Activated CD8-positive, alpha-beta memory T cell treated with anti-CD3 and anti-CD28 coated beads for 1 hour (primary cell): ENCODE results near the gene PPP2R5C.
A peak's percentile ranks its signal among the peaks of the same experiment; 100 is the strongest.

Experiments
- DNase-seq, 2 donors: peaks; one replicate each; pipeline ENCODE4 v3.0.0-alpha.2; 2020; ENCODE audit warnings: low read depth in 1 of 2; ENCODE audit errors: extremely low read depth in 1 of 2

Gene PPP2R5C

GRCh38 chr14:101859958-101860357 lies 98.4 kb downstream of the PPP2R5C start:
- DNase-seq = no peak

GRCh38 chr14:101861464-101861863 lies 100.0 kb downstream of the PPP2R5C start:
- no peak for DNase-seq

- DNase-seq = no peak
These were observed 100.7 kb downstream of the PPP2R5C start for GRCh38 chr14:101862177-101862576.

- no peak for DNase-seq
These were observed 101.2 kb downstream of the PPP2R5C start for GRCh38 chr14:101862711-101863110.

DNA sequence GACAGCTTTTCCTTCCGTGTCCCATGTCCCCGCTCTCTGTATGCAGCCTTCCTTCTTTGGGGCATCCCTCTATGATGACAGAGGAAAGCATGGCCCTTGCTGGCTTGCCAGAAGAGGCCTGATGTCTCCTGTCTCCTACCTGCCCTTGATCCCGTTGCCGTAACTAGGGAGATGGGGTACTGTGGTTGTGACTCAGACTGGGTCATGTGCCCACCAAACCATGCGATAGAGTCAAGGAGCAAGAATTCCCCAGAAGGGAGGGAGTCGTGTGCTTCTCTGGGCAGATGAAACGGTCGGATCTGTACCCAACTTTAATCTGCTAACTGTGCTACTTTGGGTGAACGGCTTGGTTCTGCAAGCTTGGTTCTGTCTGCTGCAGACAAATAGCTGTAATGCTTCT lies 103.8 kb downstream of the PPP2R5C start:
- no peak for DNase-seq

GRCh38 chr14:101867854-101868253 lies 106.3 kb downstream of the PPP2R5C start:
- DNase-seq = no peak

- no peak for DNase-seq
These were observed 107.7 kb downstream of the PPP2R5C start for GRCh38 chr14:101869217-101869616.

DNA sequence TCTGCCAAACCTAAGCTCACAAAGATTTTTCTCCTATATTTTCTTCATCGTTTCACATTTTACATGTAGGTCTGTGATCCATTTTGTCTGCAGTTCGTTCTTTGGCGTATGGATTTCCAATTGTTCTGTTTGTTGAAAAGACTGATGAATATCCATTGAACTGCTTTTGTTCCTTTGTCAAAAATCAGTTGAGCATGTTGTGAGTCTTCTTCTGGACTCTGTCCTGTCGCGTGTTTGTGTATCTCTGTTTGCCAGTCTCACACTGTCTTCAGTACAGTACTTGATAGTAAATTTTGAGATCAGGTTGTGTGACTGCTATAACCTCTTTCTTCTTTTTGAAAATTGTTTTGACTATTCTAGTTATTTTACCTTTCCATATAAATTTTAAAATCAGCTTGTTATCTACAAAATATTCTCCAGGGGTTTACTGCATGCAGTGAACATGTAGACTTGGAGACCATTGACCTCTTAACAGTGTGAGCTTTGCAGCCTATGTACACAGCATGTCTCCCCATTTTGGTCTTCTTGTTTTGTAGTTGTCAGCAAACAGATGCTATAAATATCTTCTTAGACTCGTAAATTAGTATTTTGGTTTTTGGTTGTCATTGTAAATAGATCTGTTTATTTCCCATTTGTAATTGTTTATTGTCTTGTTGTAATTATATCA lies 108.9 kb downstream of the PPP2R5C start:
- DNase-seq = no peak

DNA sequence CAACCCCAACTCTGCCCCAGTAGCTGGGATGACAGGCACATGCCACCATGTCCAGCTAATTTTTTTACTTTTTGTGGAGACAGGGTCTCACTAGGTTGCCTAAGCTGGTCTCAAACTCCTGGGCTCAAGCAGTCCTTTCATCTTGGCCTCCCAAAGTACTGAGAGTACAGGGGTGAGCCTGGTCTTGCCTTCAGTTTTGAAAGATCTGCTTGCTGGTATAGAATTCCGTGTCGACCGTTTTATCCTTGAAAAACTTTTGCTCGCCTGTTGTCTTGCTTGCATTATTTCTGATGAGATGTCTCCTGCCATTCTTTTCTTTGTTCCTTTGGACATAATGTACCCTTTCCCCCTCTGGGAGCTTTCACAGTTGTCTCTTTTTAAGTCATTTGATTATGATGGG lies 110.8 kb downstream of the PPP2R5C start:
- DNase-seq = no peak

DNA sequence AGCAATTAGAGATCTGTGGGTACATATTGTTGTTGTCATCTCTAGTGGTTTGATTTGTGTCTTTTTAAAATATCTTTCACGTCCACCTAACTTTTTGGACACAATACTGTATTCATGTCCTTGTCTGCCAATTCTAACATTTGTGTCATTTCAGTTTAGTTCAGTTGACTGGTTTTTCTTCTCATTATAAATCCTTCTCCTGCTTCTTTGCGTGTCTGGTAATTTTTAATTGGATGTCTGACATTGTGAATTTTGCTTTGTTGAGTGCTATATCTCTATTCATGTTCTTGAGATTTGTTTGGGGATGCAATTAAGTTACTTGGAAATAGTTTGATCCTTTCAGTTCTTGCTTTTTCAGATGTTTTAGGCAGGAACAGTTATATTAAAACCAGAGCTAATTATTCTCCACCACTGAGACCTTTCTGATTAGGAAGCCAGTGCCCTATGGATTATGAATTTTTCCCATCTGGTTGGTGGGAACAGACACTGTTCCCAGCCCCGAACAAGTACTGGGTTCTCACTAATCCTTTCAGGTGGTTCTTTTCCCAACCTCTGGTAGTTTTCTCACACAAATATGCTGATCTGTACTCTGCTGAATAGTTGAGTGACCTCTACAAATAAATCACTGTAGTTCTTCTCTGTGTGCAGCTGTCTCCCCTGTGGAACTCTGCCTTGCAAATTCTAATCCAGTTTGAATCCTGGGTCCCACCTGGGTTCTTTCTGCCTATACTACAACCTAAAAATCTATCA lies 111.7 kb downstream of the PPP2R5C start:
- DNase-seq = no peak

GRCh38 chr14:101873991-101874390 lies 112.5 kb downstream of the PPP2R5C start:
- no peak for DNase-seq

DNA sequence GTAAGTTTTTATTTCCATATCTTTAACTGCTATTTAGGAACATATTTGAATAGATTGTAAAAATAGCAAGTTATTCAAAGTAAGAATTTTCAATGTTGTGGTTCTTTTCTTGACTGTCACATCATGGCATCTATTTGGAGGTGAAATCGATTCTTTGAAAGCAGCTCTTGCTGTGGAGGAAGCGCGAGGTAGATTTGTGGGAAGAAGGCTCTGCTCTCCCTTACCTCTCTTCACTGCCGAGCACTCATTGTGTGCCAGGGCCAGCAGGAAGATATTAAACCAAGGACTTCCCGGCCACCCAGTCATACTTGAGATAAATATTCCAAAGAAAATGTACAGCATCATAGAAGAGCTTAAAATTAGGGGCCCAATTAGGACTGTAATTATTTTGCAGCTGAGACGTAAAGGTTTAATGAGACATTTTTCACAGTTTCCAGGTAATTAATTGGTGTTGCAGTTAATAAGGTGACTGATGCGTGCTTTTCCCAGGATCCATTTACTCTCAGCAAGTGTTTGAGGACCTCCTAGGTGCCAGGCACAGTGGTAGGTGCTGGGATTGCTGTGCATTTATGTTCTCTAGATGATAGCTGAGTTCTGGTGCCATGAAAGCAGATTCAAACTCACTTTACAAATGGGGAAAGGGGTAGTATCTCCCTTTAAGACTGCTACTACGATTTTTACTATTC lies 113.7 kb downstream of the PPP2R5C start:
- DNase-seq = no peak

- no peak for DNase-seq
These were observed 114.4 kb downstream of the PPP2R5C start for GRCh38 chr14:101875727-101876554.

DNA sequence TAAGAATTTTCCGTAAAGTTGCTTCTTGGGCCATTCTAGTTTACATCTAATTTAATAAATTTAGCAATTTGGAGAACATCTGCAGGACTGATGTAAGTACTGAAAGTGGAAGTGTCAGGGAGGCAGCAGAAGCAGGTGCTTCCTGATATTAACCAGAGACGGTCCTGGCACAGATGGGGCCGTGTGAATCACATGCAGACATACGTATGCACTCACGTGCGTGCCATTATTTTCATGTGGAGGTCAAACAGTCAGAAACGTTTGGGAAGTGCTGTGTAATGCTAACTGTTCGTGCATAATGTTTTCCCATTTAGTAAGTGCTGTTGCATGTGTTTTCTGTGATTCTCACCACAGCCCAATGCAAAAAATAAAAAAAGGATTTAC lies 115.0 kb downstream of the PPP2R5C start:
- peak; percentile 18 to 37 for DNase-seq

GRCh38 chr14:101877766-101878165 lies 116.3 kb downstream of the PPP2R5C start:
- DNase-seq = no peak

- no peak for DNase-seq
These were observed 116.8 kb downstream of the PPP2R5C start for GRCh38 chr14:101878211-101878821.

DNA sequence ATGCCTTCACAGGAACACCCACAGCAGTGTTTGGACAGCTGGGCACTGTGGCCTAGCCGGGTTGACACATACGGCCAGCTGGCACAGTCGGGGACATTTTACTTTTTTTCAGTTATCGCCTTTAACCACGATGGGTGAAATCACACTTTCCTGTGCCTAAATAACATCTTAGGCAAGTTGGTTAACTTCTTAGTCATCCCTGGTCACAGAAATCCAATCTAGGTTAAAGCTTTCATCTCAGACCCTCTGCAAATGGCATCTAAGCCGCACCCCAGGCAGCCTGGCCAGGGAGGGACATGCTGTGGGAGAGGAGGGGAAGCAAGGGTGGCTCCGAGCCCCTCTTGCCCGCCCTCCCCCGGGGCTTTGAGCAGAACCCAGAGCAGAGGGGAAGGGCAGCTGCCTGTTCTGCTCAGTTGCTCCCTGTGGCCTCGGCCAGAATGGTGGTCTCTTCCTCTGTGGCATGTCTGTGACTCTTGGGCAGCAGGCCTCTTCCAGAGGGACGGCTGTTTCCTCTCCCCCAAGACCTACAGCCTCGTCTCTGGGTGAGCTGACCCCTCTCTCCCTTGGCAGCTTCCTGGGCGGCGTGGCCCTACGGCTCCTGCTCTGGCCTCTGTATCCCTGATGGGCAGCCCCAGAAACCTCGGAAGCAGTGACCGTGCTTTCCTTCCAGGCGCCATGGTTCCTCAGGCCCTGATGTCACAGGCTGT lies 117.5 kb downstream of the PPP2R5C start:
- DNase-seq = no peak

- no peak for DNase-seq
These were observed 118.2 kb downstream of the PPP2R5C start for GRCh38 chr14:101879529-101880336.

DNA sequence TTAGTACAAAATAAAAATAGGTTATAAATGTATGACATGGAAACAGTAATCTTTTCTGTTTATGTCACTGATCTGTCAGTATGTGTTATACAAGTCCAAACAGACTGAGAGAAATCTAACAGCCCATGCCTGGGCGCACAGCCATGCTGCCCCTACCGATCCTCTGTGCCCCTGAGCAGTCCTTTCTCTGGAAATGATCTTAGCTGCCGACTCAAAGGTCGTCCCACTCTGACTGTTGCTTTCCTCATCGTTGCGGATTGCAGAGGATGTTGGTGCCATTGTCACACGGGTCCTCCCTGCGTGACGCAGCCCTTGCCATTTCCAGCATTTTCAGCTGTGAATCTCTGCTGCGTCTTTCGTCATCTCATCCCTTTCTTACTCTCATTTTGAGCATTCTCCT lies 119.9 kb downstream of the PPP2R5C start:
- no peak for DNase-seq
